GM12892 (cell line): ENCODE measurements around the gene HSCB.

ENCODE experiments used
- POLR2A ChIP-seq: IDR thresholded peaks from 2 replicates; pipeline ENCODE4 v1.6.1; 2011; ENCODE audit warnings: low read depth, low read length, control low read depth
- POLR2AphosphoS5 ChIP-seq: IDR thresholded peaks from 2 replicates; pipeline ENCODE4 v1.6.1; 2011; ENCODE audit warnings: low read depth, low read length, control low read depth

GRCh38 chr22:28769394-28770085 lies 27.7 kb downstream of the HSCB start:
- TF ChIP-seq POLR2A (no peak), POLR2AphosphoS5 (no peak)
